OCI-LY3 (cell line): ENCODE data around the gene DCLK1.

Source experiments
- EZH2phosphoT487 ChIP-seq: fragments of 200-600 bp; shearing (Covaris generic); IDR thresholded peaks from 2 replicates; pipeline ENCODE4 v1.6.1; 2018; ENCODE audit warnings: antibody characterized with exemption, mixed run types, low read depth
- TF ChIP-seq, protein P1 (sequence below): fragments of 200-600, 300-600 bp; sonication (generic); IDR thresholded peaks from 2 replicates; pipeline ENCODE4 v1.5.1; 2014; ENCODE audit warnings: antibody characterized with exemption, low read length, low read depth

DNA sequence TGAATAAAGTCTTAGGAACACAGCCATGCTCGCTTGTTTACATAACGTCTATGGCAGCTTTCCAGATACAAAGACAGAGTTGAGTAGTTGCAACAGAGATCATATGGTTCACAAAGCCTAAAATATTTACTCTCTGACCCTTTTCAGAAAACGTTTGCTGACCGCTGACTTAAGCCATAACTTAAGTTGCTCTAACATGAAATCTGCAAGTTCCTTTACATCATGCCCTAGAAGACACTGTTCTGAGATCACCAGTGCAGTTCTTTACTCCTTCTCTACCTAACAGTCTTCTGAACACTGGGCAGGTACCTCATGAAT lies 166.4 kb downstream of the DCLK1 start:
- TF ChIP-seq, protein P1, sequence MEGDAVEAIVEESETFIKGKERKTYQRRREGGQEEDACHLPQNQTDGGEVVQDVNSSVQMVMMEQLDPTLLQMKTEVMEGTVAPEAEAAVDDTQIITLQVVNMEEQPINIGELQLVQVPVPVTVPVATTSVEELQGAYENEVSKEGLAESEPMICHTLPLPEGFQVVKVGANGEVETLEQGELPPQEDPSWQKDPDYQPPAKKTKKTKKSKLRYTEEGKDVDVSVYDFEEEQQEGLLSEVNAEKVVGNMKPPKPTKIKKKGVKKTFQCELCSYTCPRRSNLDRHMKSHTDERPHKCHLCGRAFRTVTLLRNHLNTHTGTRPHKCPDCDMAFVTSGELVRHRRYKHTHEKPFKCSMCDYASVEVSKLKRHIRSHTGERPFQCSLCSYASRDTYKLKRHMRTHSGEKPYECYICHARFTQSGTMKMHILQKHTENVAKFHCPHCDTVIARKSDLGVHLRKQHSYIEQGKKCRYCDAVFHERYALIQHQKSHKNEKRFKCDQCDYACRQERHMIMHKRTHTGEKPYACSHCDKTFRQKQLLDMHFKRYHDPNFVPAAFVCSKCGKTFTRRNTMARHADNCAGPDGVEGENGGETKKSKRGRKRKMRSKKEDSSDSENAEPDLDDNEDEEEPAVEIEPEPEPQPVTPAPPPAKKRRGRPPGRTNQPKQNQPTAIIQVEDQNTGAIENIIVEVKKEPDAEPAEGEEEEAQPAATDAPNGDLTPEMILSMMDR: no peak
- no peak for TF ChIP-seq EZH2phosphoT487
